ENCODE data around the gene RPS6KL1.
"Not testable (repeated sequence)": the region's sequence is repeated elsewhere in the genome, so short reads cannot be mapped to it uniquely, and the experiment has no call there.

- not testable (repeated sequence) for TF ChIP-seq CTCF (IDR thresholded peaks at IDR 0.05; ENCODE audit: low read depth, low read length, missing input control); EGR1 (IDR thresholded peaks at IDR 0.05; ENCODE audit: low read depth in 2 of 2); NR2F2 (IDR thresholded peaks at IDR 0.05); SP1 (IDR thresholded peaks at IDR 0.05)
Observed at GRCh38 chr14:74931744-74932143, 8.7 kb upstream of the RPS6KL1 start.
